Neural progenitor cell (in vitro differentiated cells): Measurements from ENCODE around the gene DNPEP. TPM values are rescaled to one million over a fixed set of nuclear protein-coding genes. Genes with fewer than 3 reads are reported as not detected.
A peak's percentile ranks its signal among the peaks of the same experiment; 100 is the strongest.

Experiments
- DNase-seq: peaks from one replicate; pipeline ENCODE4 v3.0.0-alpha.2; 2016; ENCODE audit warnings: low spot score
- H2AFZ ChIP-seq: fragments of 200-600 bp; sonication (generic); replicated peaks from 2 replicates; pipeline ENCODE4 v1.6.1; 2016; ENCODE audit warnings: antibody characterized with exemption
- H3F3A ChIP-seq: fragments of 200-600 bp; sonication (generic); 2 replicates; pipeline ENCODE4 v1.6.1; 2016; ENCODE audit warnings: antibody characterized with exemption, low read depth
- H3K27ac ChIP-seq: fragments of 200-600 bp; sonication (generic); 2 replicates; pipeline ENCODE4 v1.5.1; 2016; ENCODE audit warnings: mild to moderate bottlenecking
- H3K27me3 ChIP-seq: fragments of 200-600 bp; sonication (generic); 2 replicates; pipeline ENCODE4 v1.6.1; 2016; ENCODE audit warnings: mild to moderate bottlenecking, moderate library complexity
- H3K36me3 ChIP-seq: fragments of 200-600 bp; sonication (generic); 2 replicates; pipeline ENCODE4 v1.5.1; 2016
- H3K4me1 ChIP-seq: fragments of 200-600 bp; sonication (generic); 2 replicates; pipeline ENCODE4 v1.6.1; 2016; ENCODE audit warnings: mixed run types
- H3K4me2 ChIP-seq: fragments of 200-600 bp; sonication (generic); 2 replicates; pipeline ENCODE4 v1.6.1; 2016
- H3K4me3 ChIP-seq: fragments of 200-600 bp; sonication (generic); 2 replicates; pipeline ENCODE4 v1.5.1; 2016
- H3K79me2 ChIP-seq: fragments of 200-600 bp; sonication (generic); 2 replicates; pipeline ENCODE4 v1.6.1; 2016; ENCODE audit warnings: low read depth
- H3K9ac ChIP-seq: fragments of 200-600 bp; sonication (generic); 2 replicates; pipeline ENCODE4 v1.6.1; 2016
- H3K9me3 ChIP-seq: fragments of 200-600 bp; sonication (generic); 2 replicates; pipeline ENCODE4 v1.5.1; 2016; ENCODE audit warnings: low read depth
- H4K20me1 ChIP-seq: fragments of 200-600 bp; sonication (generic); 2 replicates; pipeline ENCODE4 v1.6.1; 2016; ENCODE audit warnings: low read depth
- H3K27ac Mint-ChIP-seq: 3 replicates; pipeline ENCODE4 v1.8.0; 2021; ENCODE audit warnings: mixed read lengths
- H3K27me3 Mint-ChIP-seq: 2 replicates; pipeline ENCODE4 v1.8.0; 2022; ENCODE audit warnings: low read depth, mild to moderate bottlenecking, inconsistent platforms, moderate library complexity, mixed read lengths; ENCODE audit not compliant: insufficient read depth
- H3K36me3 Mint-ChIP-seq: 3 replicates; pipeline ENCODE4 v1.8.0; 2021; ENCODE audit warnings: mixed read lengths
- H3K4me1 Mint-ChIP-seq: 3 replicates; pipeline ENCODE4 v1.8.0; 2021; ENCODE audit warnings: mixed read lengths
- H3K4me3 Mint-ChIP-seq: 3 replicates; pipeline ENCODE4 v1.8.0; 2021; ENCODE audit warnings: mild to moderate bottlenecking, moderate library complexity, mixed read lengths
- H3K9me3 Mint-ChIP-seq: 3 replicates; pipeline ENCODE4 v1.8.0; 2020; ENCODE audit warnings: mixed read lengths
- EZH2 ChIP-seq: fragments of 200-600 bp; sonication (generic); IDR thresholded peaks from 2 replicates; pipeline ENCODE4 v1.6.1; 2017; ENCODE audit warnings: antibody characterized with exemption, mild to moderate bottlenecking, moderate library complexity
- EZH2phosphoT487 ChIP-seq: fragments of 200-600 bp; sonication (generic); IDR thresholded peaks from 2 replicates; pipeline ENCODE4 v1.6.1; 2017; ENCODE audit warnings: antibody characterized with exemption
- total RNA-seq: library from RNA; depleted of rRNA; stranded (reverse); fragments of >200 nt; gene quantifications from 2 replicates; pipeline ENCODE4 v1.2.3, GENCODE V29; 2015; ENCODE audit warnings: low replicate concordance
- TF ChIP-seq, protein P1 (sequence below): fragments of 200-600 bp; sonication (generic); IDR thresholded peaks from 2 replicates; pipeline ENCODE4 v1.5.1; 2017; ENCODE audit warnings: antibody characterized with exemption, mild to moderate bottlenecking

DNPEP gene
- total RNA-seq, 1 donor from 2014 or later, result 120 TPM

- no peaks in the 10 kb centered on the region for H3K36me3 Mint-ChIP-seq
- no peaks in the 10 kb centered on the region for H4K20me1 ChIP-seq
- no peak overlapping the region for H3K9ac ChIP-seq
- no peak overlapping the region for H3K4me3 Mint-ChIP-seq
- no peaks in the 10 kb centered on the region for H3K79me2 ChIP-seq
- H3K27ac Mint-ChIP-seq, result no peak overlapping the region
- no peaks in the 10 kb centered on the region for H3K9me3 Mint-ChIP-seq
- H3K36me3 ChIP-seq, result no peaks in the 10 kb centered on the region
- no peak for TF ChIP-seq EZH2
- TF ChIP-seq, protein P1, sequence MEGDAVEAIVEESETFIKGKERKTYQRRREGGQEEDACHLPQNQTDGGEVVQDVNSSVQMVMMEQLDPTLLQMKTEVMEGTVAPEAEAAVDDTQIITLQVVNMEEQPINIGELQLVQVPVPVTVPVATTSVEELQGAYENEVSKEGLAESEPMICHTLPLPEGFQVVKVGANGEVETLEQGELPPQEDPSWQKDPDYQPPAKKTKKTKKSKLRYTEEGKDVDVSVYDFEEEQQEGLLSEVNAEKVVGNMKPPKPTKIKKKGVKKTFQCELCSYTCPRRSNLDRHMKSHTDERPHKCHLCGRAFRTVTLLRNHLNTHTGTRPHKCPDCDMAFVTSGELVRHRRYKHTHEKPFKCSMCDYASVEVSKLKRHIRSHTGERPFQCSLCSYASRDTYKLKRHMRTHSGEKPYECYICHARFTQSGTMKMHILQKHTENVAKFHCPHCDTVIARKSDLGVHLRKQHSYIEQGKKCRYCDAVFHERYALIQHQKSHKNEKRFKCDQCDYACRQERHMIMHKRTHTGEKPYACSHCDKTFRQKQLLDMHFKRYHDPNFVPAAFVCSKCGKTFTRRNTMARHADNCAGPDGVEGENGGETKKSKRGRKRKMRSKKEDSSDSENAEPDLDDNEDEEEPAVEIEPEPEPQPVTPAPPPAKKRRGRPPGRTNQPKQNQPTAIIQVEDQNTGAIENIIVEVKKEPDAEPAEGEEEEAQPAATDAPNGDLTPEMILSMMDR, result peak; percentile 92
- peak; percentile 36 for TF ChIP-seq EZH2phosphoT487
- peaks cover 9% of the 10 kb centered on the region for H3K27me3 ChIP-seq
- peaks cover 4% of the 10 kb centered on the region for H3K27me3 Mint-ChIP-seq
- H3K9me3 ChIP-seq, result no peaks in the 10 kb centered on the region
- DNase-seq, result peak; percentile 94
- H3K4me2 ChIP-seq, result peak overlapping the region; percentile 21
- H3K27ac ChIP-seq, result no peak overlapping the region
- H3F3A ChIP-seq, result peaks cover 14% of the 10 kb centered on the region
- peaks cover 17% of the 10 kb centered on the region for H3K4me1 ChIP-seq
- H3K4me1 Mint-ChIP-seq, result peaks cover 30% of the 10 kb centered on the region
- no peak overlapping the region for H2AFZ ChIP-seq
- H3K4me3 ChIP-seq, result no peak overlapping the region
These were observed 15.2 kb upstream of the DNPEP start for GRCh38 chr2:219402665-219403515.

DNA sequence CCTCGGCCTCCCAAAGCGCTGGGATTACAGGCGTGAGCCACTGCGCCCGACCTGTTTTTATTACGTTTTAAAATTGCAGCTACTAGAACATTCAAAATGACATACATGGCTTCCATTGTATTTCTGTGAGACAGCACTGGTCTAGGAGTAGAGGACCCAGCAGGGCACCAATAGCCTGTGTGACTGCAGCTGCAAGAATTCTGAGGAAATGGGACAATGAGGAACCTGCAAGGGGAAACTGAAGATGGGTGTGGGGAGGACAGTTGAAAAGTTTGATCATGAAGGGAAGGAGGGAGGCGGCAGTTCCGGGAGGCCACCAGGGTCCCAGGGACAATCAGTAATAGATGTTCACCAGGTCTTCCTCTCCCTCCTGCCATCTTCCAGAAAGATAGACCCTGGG, 13.9 kb upstream of the DNPEP start:
- Mint-ChIP-seq H3K27me3 (peaks cover 4% of the 10 kb centered on the region), H3K36me3 (no peaks in the 10 kb centered on the region), H3K27ac (no peak overlapping the region), H3K4me3 (no peak overlapping the region), H3K4me1 (peaks cover 26% of the 10 kb centered on the region), H3K9me3 (no peaks in the 10 kb centered on the region)
- no peaks in the 10 kb centered on the region for H3K9me3 ChIP-seq
- peaks cover 14% of the 10 kb centered on the region for H3F3A ChIP-seq
- H3K27me3 ChIP-seq, result peaks cover 9% of the 10 kb centered on the region
- no peak overlapping the region for H3K4me2 ChIP-seq
- H3K4me1 ChIP-seq, result peaks cover 17% of the 10 kb centered on the region
- no peak for DNase-seq
- no peaks in the 10 kb centered on the region for H4K20me1 ChIP-seq
- no peaks in the 10 kb centered on the region for H3K79me2 ChIP-seq
- no peak overlapping the region for H2AFZ ChIP-seq
- H3K4me3 ChIP-seq, result no peak overlapping the region
- H3K9ac ChIP-seq, result no peak overlapping the region
- TF ChIP-seq EZH2 (no peak), EZH2phosphoT487 (no peak)
- TF ChIP-seq, protein P1, result no peak
- H3K36me3 ChIP-seq, result no peaks in the 10 kb centered on the region
- H3K27ac ChIP-seq, result no peak overlapping the region

- Histone ChIP-seq H3K4me3 (no peak overlapping the region), H3F3A (peaks cover 14% of the 10 kb centered on the region), H3K27me3 (peaks cover 9% of the 10 kb centered on the region), H4K20me1 (no peaks in the 10 kb centered on the region), H3K4me2 (no peak overlapping the region), H3K9me3 (no peaks in the 10 kb centered on the region), H3K4me1 (peaks cover 17% of the 10 kb centered on the region), H3K27ac (no peak overlapping the region), H3K79me2 (no peaks in the 10 kb centered on the region), H2AFZ (no peak overlapping the region), H3K9ac (no peak overlapping the region), H3K36me3 (no peaks in the 10 kb centered on the region)
- no peak for DNase-seq
- H3K27me3 Mint-ChIP-seq, result peaks cover 3% of the 10 kb centered on the region
- H3K4me3 Mint-ChIP-seq, result no peak overlapping the region
- no peak overlapping the region for H3K27ac Mint-ChIP-seq
- no peak for TF ChIP-seq EZH2
- TF ChIP-seq, protein P1, result no peak
- TF ChIP-seq EZH2phosphoT487, result no peak
- H3K9me3 Mint-ChIP-seq, result no peaks in the 10 kb centered on the region
- H3K4me1 Mint-ChIP-seq, result peaks cover 25% of the 10 kb centered on the region
- H3K36me3 Mint-ChIP-seq, result no peaks in the 10 kb centered on the region
These were observed 12.8 kb upstream of the DNPEP start for GRCh38 chr2:219400562-219400961.
